HCT116 (cell line): ENCODE data around the gene ZFR2. TPM values are rescaled to one million over a fixed set of nuclear protein-coding genes. Genes with fewer than 3 reads are reported as not detected.

ENCODE experiments used
- ATAC-seq: fragments of 200-7000 bp; cut with Tn5 transposase; 2 replicates; pipeline ENCODE4 v1.9.1; 2020; ENCODE audit warnings: mild to moderate bottlenecking, moderate library complexity
- BruUV-seq: library from RNA; stranded (reverse); fragments of 400-500 nt; replicated peaks from 2 replicates; lab custom pipeline; 2021; lab: Mats Ljungman, UMichigan
- CTCF ChIA-PET: fragments of 300-600 bp; sonication (Branson Sonifier 250); formaldehyde crosslinking; loops from one replicate; lab custom pipeline; 2021; ENCODE audit warnings: antibody characterized with exemption; lab: Charles Lee
- POLR2A ChIA-PET: fragments of 300-600, 350-600 bp; sonication (Branson Sonifier 250); formaldehyde crosslinking; loops from one replicate; lab custom pipeline; 2021; ENCODE audit warnings: antibody characterized with exemption; lab: Charles Lee
- RAD21 ChIA-PET, 2 experiments: fragments of 300-600 bp; sonication (Branson Sonifier 250); formaldehyde crosslinking; loops; one replicate each; lab custom pipeline; 2023; ENCODE audit warnings: low total read pairs in 2 of 2; ENCODE audit not compliant: uncharacterized antibody in 2 of 2, unreplicated experiment in 2 of 2, low non-redundant PET in 1 of 2; lab: Charles Lee
- DNase-seq: peaks from one replicate; pipeline ENCODE4 v3.0.0-alpha.2; 2010; ENCODE audit warnings: low read depth, low spot score
- H2AFZ ChIP-seq: fragments of 200-600 bp; shearing (Covaris generic), sonication (generic); 2 replicates; pipeline ENCODE4 v1.6.1; 2017; ENCODE audit warnings: low read depth, mixed run types, mixed read lengths, antibody characterized with exemption, low read length; ENCODE audit not compliant: poor library complexity, severe bottlenecking
- H3K27ac ChIP-seq: 2 replicates; pipeline ENCODE4 v1.5.1; 2012; ENCODE audit warnings: low read depth, low read length
- H3K27me3 ChIP-seq: fragments of 200-600 bp; sonication (generic); 2 replicates; pipeline ENCODE4 v1.6.1; 2016; ENCODE audit warnings: mixed run types, low read length, mixed read lengths; ENCODE audit not compliant: insufficient read depth
- H3K36me3 ChIP-seq, 2 experiments: fragments of 200-500 bp in 1 of 2; fragments of 200-600 bp in 1 of 2; sonication (Bioruptor generic) in 1 of 2; sonication (generic) in 1 of 2; 2 replicates each; pipeline versions ENCODE4 v1.5.1 to v1.6.1; 2014 to 2016; ENCODE audit warnings: low read length in 2 of 2, inconsistent platforms in 1 of 2, mixed read lengths in 1 of 2, mixed run types in 1 of 2; ENCODE audit not compliant: insufficient read depth in 2 of 2, control insufficient read depth in 1 of 2
- H3K4me1 ChIP-seq, 2 experiments: fragments of 200-600 bp in 1 of 2; sonication (generic) in 1 of 2; 2 replicates each; pipeline versions ENCODE4 v1.5.1 to v1.6.1; 2012 to 2017; ENCODE audit warnings: low read length in 2 of 2, inconsistent platforms in 1 of 2, mild to moderate bottlenecking in 1 of 2, mixed read lengths in 1 of 2, mixed run types in 1 of 2, moderate library complexity in 1 of 2; ENCODE audit not compliant: insufficient read depth in 2 of 2, control insufficient read depth in 1 of 2
- H3K4me2 ChIP-seq: fragments of 200-600 bp; sonication (generic); 2 replicates; pipeline ENCODE4 v1.6.1; 2017; ENCODE audit warnings: mixed run types, low read length, mixed read lengths
- H3K4me3 ChIP-seq, 2 experiments: fragments of 200-600 bp in 1 of 2; sonication (generic) in 1 of 2; replicated peaks in 1 of 2; 2 replicates each; pipeline ENCODE4 v1.5.1; 2011 to 2016; ENCODE audit warnings: low read length in 2 of 2, control low read depth in 1 of 2, low read depth in 1 of 2, mild to moderate bottlenecking in 1 of 2, mixed read lengths in 1 of 2, mixed run types in 1 of 2
- H3K79me2 ChIP-seq: fragments of 200-600 bp; sonication (generic); 2 replicates; pipeline ENCODE4 v1.6.1; 2017; ENCODE audit warnings: mild to moderate bottlenecking, mixed run types, low read length, moderate library complexity, mixed read lengths; ENCODE audit not compliant: insufficient read depth
- H3K9ac ChIP-seq: fragments of 200-600 bp; sonication (generic); 2 replicates; pipeline ENCODE4 v1.6.1; 2016; ENCODE audit warnings: low read length, mixed read lengths
- H3K9me2 ChIP-seq: fragments of 200-600 bp; sonication (generic), shearing (Covaris generic); 2 replicates; pipeline ENCODE4 v1.6.1; 2017; ENCODE audit warnings: mixed run types, mild to moderate bottlenecking, moderate library complexity; ENCODE audit not compliant: insufficient read depth
- H3K9me3 ChIP-seq, 2 experiments: fragments of 200-500 bp in 1 of 2; fragments of 200-600 bp in 1 of 2; sonication (Bioruptor generic) in 1 of 2; sonication (generic) in 1 of 2; 2 replicates each; pipeline ENCODE4 v1.6.1; 2014 to 2017; ENCODE audit warnings: low read length in 2 of 2, mixed read lengths in 2 of 2, inconsistent platforms in 1 of 2, low read depth in 1 of 2, mild to moderate bottlenecking in 1 of 2, mixed run types in 1 of 2, moderate library complexity in 1 of 2; ENCODE audit not compliant: control insufficient read depth in 1 of 2, insufficient read depth in 1 of 2
- H4K20me1 ChIP-seq: fragments of 200-600 bp; sonication (generic), shearing (Covaris generic); 2 replicates; pipeline ENCODE4 v1.6.1; 2017; ENCODE audit warnings: mixed run types, mild to moderate bottlenecking, moderate library complexity; ENCODE audit not compliant: insufficient read depth
- CBX3 ChIP-seq: IDR thresholded peaks from 2 replicates; pipeline ENCODE4 v1.6.1; 2012; ENCODE audit warnings: low read depth
- EGR1 ChIP-seq: IDR thresholded peaks from 2 replicates; pipeline ENCODE4 v1.6.1; 2012; ENCODE audit warnings: low read depth
- EZH2 ChIP-seq: fragments of 200-600 bp; sonication (generic); IDR thresholded peaks from 2 replicates; pipeline ENCODE4 v1.6.1; 2017; ENCODE audit warnings: antibody characterized with exemption, mixed run types
- FOSL1 ChIP-seq: IDR thresholded peaks from 2 replicates; pipeline ENCODE4 v1.6.1; 2012; ENCODE audit warnings: low read depth
- JUND ChIP-seq: IDR thresholded peaks from 2 replicates; pipeline ENCODE4 v1.6.1; 2012
- MAX ChIP-seq: IDR thresholded peaks from 2 replicates; pipeline ENCODE4 v1.6.1; 2012
- SIN3A ChIP-seq: IDR thresholded peaks from 2 replicates; pipeline ENCODE4 v1.6.1; 2012; ENCODE audit warnings: low read depth
- SP1 ChIP-seq: IDR thresholded peaks from 2 replicates; pipeline ENCODE4 v1.6.1; 2012; ENCODE audit warnings: low read depth
- intact Hi-C: fragments of 100-400 bp; cut with micrococcal nuclease; formaldehyde crosslinking; loops from 2 replicates; pipeline ENCODE4 v1.10.0; 2022
- total RNA-seq: library from RNA; stranded (reverse); gene quantifications from one replicate; pipeline ENCODE4 v1.2.1, GENCODE V29; 2021; ENCODE audit not compliant: unreplicated experiment

Gene ZFR2
- total RNA-seq, 1 experiment from 2014 or later = 0.34 TPM

- POLR2A ChIA-PET = no interaction called here
- peaks cover 9 to 21% of the 10 kb centered on the region in 2 experiments; a peak in 3 of 4 replicates for H3K9me3 ChIP-seq
- H2AFZ ChIP-seq = no peak overlapping the region
- no peaks in the 10 kb centered on the region for H3K4me1 ChIP-seq
- no peaks in the 10 kb centered on the region for H4K20me1 ChIP-seq
- no peaks in the 10 kb centered on the region for H3K27me3 ChIP-seq
- DNase-seq = no peak
- no TSS peak for BruUV-seq
- CTCF ChIA-PET = no interaction called here
- no peak overlapping the region for H3K4me3 ChIP-seq
- H3K4me2 ChIP-seq = no peak overlapping the region
- no peak overlapping the region for H3K27ac ChIP-seq
- H3K79me2 ChIP-seq = no peaks in the 10 kb centered on the region
- H3K9ac ChIP-seq = no peak overlapping the region
- H3K9me2 ChIP-seq = no peaks in the 10 kb centered on the region
- RAD21 ChIA-PET = no interaction called here
- ATAC-seq = no peak
- TF ChIP-seq MAX = no peak
- intact Hi-C loops = no loop called here
- H3K36me3 ChIP-seq = no peaks in the 10 kb centered on the region
Observed at GRCh38 chr19:3785451-3785937, 83.3 kb downstream of the ZFR2 start.

- Histone ChIP-seq H3K4me3 (no peak overlapping the region), H4K20me1 (no peaks in the 10 kb centered on the region), H3K27me3 (no peaks in the 10 kb centered on the region), H2AFZ (no peak overlapping the region), H3K9me3 (peaks cover 9 to 21% of the 10 kb centered on the region in 2 experiments; a peak in 3 of 4 replicates), H3K9ac (no peak overlapping the region), H3K9me2 (no peaks in the 10 kb centered on the region), H3K27ac (no peak overlapping the region), H3K4me2 (no peak overlapping the region), H3K4me1 (no peaks in the 10 kb centered on the region), H3K79me2 (no peaks in the 10 kb centered on the region), H3K36me3 (no peaks in the 10 kb centered on the region)
- BruUV-seq = no TSS peak
- TF ChIP-seq EGR1 = no peak
- no peak for TF ChIP-seq SIN3A
- no peak for TF ChIP-seq FOSL1
- no peak for TF ChIP-seq JUND
- no peak for TF ChIP-seq EZH2
- no peak for TF ChIP-seq CBX3
- no peak for TF ChIP-seq SP1
- ChIA-PET POLR2A (no interaction called here), RAD21 (no interaction called here), CTCF (no interaction called here)
- peak; percentile 39; the same call in 1 of the 2 replicates for ATAC-seq
- DNase-seq = no peak
- intact Hi-C loops = no loop called here
Observed at GRCh38 chr19:3784607-3785450, 84.0 kb downstream of the ZFR2 start.
